ENCODE measurements around the gene SRM.
A peak's percentile ranks its signal among the peaks of the same experiment; 100 is the strongest.

SRM gene

DNA sequence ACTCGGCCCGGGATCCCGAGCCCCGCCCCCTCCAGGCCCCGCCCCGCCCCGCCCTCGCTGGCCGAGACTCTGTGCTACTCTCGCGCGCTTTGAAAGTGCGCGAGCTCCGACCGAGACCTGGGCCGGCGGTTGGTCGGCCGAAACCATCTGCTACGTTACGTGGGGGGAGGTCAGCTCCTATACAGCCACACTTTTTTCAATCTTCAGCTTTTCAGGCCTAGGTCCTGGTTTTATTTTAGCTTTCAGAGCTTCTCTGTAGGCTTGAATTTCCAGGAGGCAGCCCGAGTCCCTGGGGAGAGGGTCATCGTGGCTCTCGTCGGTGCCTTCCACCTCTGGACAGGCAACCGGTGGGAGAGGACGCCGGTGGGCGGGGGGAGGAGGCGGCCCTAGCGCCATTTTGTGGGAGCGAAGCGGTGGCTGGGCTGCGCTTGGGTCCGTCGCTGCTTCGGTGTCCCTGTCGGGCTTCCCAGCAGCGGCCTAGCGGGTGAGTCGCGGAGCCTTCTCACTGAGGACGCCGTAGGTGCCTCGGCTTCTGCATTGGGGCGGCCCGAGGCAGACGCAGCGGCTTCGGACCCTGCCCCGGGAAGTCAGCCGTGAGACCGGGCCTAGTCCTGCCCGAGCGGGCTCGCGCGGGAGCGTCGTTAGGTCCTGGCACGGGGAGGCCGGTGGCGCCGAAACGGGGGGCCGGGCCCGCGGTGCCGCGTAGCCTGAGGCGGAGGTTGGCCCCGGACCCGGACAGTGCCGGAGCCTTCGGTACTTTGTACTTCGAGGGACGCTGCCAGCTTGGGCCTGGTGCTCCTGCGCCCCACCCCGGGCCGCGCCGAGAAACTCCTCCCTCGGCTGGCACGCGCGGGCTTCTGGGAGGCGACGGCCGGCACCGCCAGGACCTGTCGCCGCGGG is 47.3 kb downstream of the SRM start, which contains the start of gene TARDBP:
Gene TARDBP (plus strand): TSS at position 395 of the 900 bp plus-strand sequence. CDS start 1,074 bp downstream, outside the sequence.
- DNase-seq, result peak; percentile 92

Data from CD4-positive, alpha-beta T cell treated with Interleukin-17A for 4 hours (primary cell).